Skin of body (tissue), 2 donors: Measurements from ENCODE around the gene GLB1L2. TPM values are rescaled to one million over a fixed set of nuclear protein-coding genes. Genes with fewer than 3 reads are reported as not detected.

ENCODE experiments used
- DNase-seq: peaks from one replicate; lab custom pipeline; 2025; lab: John Stamatoyannopoulos, UW
- total RNA-seq: library from RNA; depleted of rRNA; stranded (reverse); fragments of >200 nt; gene quantifications from one replicate; pipeline ENCODE4 v1.2.3, GENCODE V29; 2014

The GLB1L2 gene
- total RNA-seq, 1 donor from 2014 or later, result 2.7 TPM

- no peak for DNase-seq
Observed at GRCh38 chr11:134383576-134384221, 51.9 kb downstream of the GLB1L2 start.

GRCh38 chr11:134384406-134384805 is 52.6 kb downstream of the GLB1L2 start:
- DNase-seq, result no peak

GRCh38 chr11:134385171-134385570 is 53.4 kb downstream of the GLB1L2 start:
- no peak for DNase-seq

GRCh38 chr11:134385774-134386565 is 54.2 kb downstream of the GLB1L2 start:
- DNase-seq, result no peak

GRCh38 chr11:134386945-134387344 is 55.2 kb downstream of the GLB1L2 start:
- no peak for DNase-seq

GRCh38 chr11:134387501-134387900 is 55.7 kb downstream of the GLB1L2 start:
- DNase-seq, result no peak

GRCh38 chr11:134388590-134388989 is 56.8 kb downstream of the GLB1L2 start:
- DNase-seq, result no peak

- no peak for DNase-seq
Observed at GRCh38 chr11:134389464-134390180, 57.8 kb downstream of the GLB1L2 start.

GRCh38 chr11:134390706-134391569 is 59.1 kb downstream of the GLB1L2 start:
- DNase-seq, result no peak

GRCh38 chr11:134391656-134392055 is 59.9 kb downstream of the GLB1L2 start:
- no peak for DNase-seq

- DNase-seq, result no peak
Observed at GRCh38 chr11:134392953-134393615, 61.3 kb downstream of the GLB1L2 start.

- DNase-seq, result no peak
Observed at GRCh38 chr11:134393638-134394037, 61.9 kb downstream of the GLB1L2 start.

GRCh38 chr11:134394311-134394710 is 62.5 kb downstream of the GLB1L2 start:
- no peak for DNase-seq

GRCh38 chr11:134395002-134395401 is 63.2 kb downstream of the GLB1L2 start:
- no peak for DNase-seq

- DNase-seq, result no peak
Observed at GRCh38 chr11:134397304-134398078, 65.7 kb downstream of the GLB1L2 start.

GRCh38 chr11:134398079-134398444 is 66.3 kb downstream of the GLB1L2 start:
- DNase-seq, result no peak

GRCh38 chr11:134398644-134399292 is 67.0 kb downstream of the GLB1L2 start:
- DNase-seq, result no peak

GRCh38 chr11:134399293-134399654 is 67.5 kb downstream of the GLB1L2 start:
- no peak for DNase-seq

- DNase-seq, result no peak
Observed at GRCh38 chr11:134399996-134400395, 68.2 kb downstream of the GLB1L2 start.
